Neural cell (in vitro differentiated cells): ENCODE results near the gene NME3. TPM values are rescaled to one million over a fixed set of nuclear protein-coding genes. Genes with fewer than 3 reads are reported as not detected.

Experiments
- H2AFZ ChIP-seq: fragments of 200-600, 300-800 bp; sonication (generic), shearing (Covaris generic); 2 replicates; pipeline ENCODE4 v1.6.0; 2014; ENCODE audit warnings: low read depth, mild to moderate bottlenecking, antibody characterized with exemption, low read length, moderate library complexity
- H3F3A ChIP-seq: fragments of 200-600 bp; shearing (Covaris generic); 2 replicates; pipeline ENCODE4 v1.6.1; 2016; ENCODE audit warnings: mild to moderate bottlenecking, moderate library complexity, mixed read lengths, antibody characterized with exemption, low read length; ENCODE audit not compliant: insufficient read depth, poor library complexity, severe bottlenecking
- H3K27ac ChIP-seq: fragments of 200-600, 300-800 bp; sonication (generic), shearing (Covaris generic); 2 replicates; pipeline ENCODE4 v1.5.1; 2014; ENCODE audit warnings: mild to moderate bottlenecking, low read length, moderate library complexity
- H3K27me3 ChIP-seq: fragments of 300-800, 200-600 bp; sonication (generic), shearing (Covaris generic); 2 replicates; pipeline ENCODE4 v1.6.0; 2014; ENCODE audit warnings: mild to moderate bottlenecking, low read depth, low read length, moderate library complexity; ENCODE audit not compliant: insufficient read depth
- H3K36me3 ChIP-seq: fragments of 300-800, 200-600 bp; sonication (generic), shearing (Covaris generic); 2 replicates; pipeline ENCODE4 v1.5.1; 2014; ENCODE audit warnings: mild to moderate bottlenecking, antibody characterized with exemption, low read length, moderate library complexity; ENCODE audit not compliant: insufficient read depth
- H3K4me2 ChIP-seq: fragments of 300-800, 200-600 bp; sonication (generic), shearing (Covaris generic); 2 replicates; pipeline ENCODE4 v1.6.0; 2014; ENCODE audit warnings: mild to moderate bottlenecking, low read length
- H3K4me3 ChIP-seq: fragments of 300-800, 200-600 bp; sonication (generic), shearing (Covaris generic); 2 replicates; pipeline ENCODE4 v1.5.1; 2014; ENCODE audit warnings: mild to moderate bottlenecking, low read length, moderate library complexity
- H3K79me2 ChIP-seq: fragments of 200-600 bp; shearing (Covaris generic); replicated peaks from 2 replicates; pipeline ENCODE4 v1.6.0; 2014; ENCODE audit warnings: mild to moderate bottlenecking, low read length, moderate library complexity; ENCODE audit not compliant: insufficient read depth
- H3K9ac ChIP-seq: fragments of 300-800, 200-600 bp; sonication (generic), shearing (Covaris generic); 2 replicates; pipeline ENCODE4 v1.6.1; 2016; ENCODE audit warnings: mild to moderate bottlenecking, low read length, mixed read lengths
- H3K9me2 ChIP-seq: fragments of 200-600 bp; shearing (Covaris generic); 2 replicates; pipeline ENCODE4 v1.6.1; 2016; ENCODE audit warnings: mild to moderate bottlenecking, low read length, mixed read lengths; ENCODE audit not compliant: insufficient read depth
- H3K9me3 ChIP-seq: fragments of 200-600, 300-800 bp; sonication (generic), shearing (Covaris generic); 2 replicates; pipeline ENCODE4 v1.6.1; 2016; ENCODE audit warnings: mild to moderate bottlenecking, mixed run types, low read length, moderate library complexity, mixed read lengths
- H4K20me1 ChIP-seq: fragments of 200-600 bp; shearing (Covaris generic); 2 replicates; pipeline ENCODE4 v1.6.1; 2016; ENCODE audit warnings: mild to moderate bottlenecking, mixed run types; ENCODE audit not compliant: insufficient read depth
- EP300 ChIP-seq: fragments of 450-650 bp; conservative IDR thresholded peaks from 2 replicates; pipeline ENCODE4 v1.6.1; 2014; ENCODE audit warnings: antibody characterized with exemption, mild to moderate bottlenecking, moderate library complexity; ENCODE audit not compliant: poor library complexity, severe bottlenecking
- EZH2 ChIP-seq: fragments of 200-600, 300-800 bp; shearing (Covaris generic), sonication (generic); IDR thresholded peaks from 2 replicates; pipeline ENCODE4 v1.6.1; 2014; ENCODE audit warnings: antibody characterized with exemption, low read length, borderline replicate concordance, mild to moderate bottlenecking; ENCODE audit not compliant: insufficient read depth, poor library complexity, severe bottlenecking
- MXI1 ChIP-seq: fragments of 450-650 bp; conservative IDR thresholded peaks from 2 replicates; pipeline ENCODE4 v1.6.1; 2014; ENCODE audit warnings: antibody characterized with exemption, mild to moderate bottlenecking; ENCODE audit not compliant: poor library complexity, severe bottlenecking
- POLR2AphosphoS5 ChIP-seq: IDR thresholded peaks from 2 replicates; pipeline ENCODE4 v1.6.1; 2012
- RAD21 ChIP-seq: fragments of 450-650 bp; conservative IDR thresholded peaks from 2 replicates; pipeline ENCODE4 v1.6.1; 2014; ENCODE audit warnings: antibody characterized with exemption, mild to moderate bottlenecking, moderate library complexity
- SMC3 ChIP-seq: fragments of 450-650 bp; conservative IDR thresholded peaks from 2 replicates; pipeline ENCODE4 v1.6.1; 2014; ENCODE audit warnings: antibody characterized with exemption, mild to moderate bottlenecking, moderate library complexity; ENCODE audit not compliant: poor library complexity
- TAF1 ChIP-seq: IDR thresholded peaks from 2 replicates; pipeline ENCODE4 v1.6.1; 2012; ENCODE audit warnings: low read depth
- polyA plus RNA-seq: library from polyadenylated mRNA; depleted of rRNA; stranded (reverse); fragments of >200 nt; gene quantifications from 2 replicates; pipeline ENCODE4 v1.2.3, GENCODE V29; 2014
- TF ChIP-seq, protein P1 (sequence below): IDR thresholded peaks from 2 replicates; pipeline ENCODE4 v1.6.1; 2012; ENCODE audit warnings: borderline replicate concordance
- TF ChIP-seq, protein P2 (sequence below): fragments of 450-650 bp; IDR thresholded peaks from 2 replicates; pipeline ENCODE4 v1.5.1; 2014; ENCODE audit warnings: antibody characterized with exemption, mild to moderate bottlenecking, moderate library complexity; ENCODE audit not compliant: poor library complexity, severe bottlenecking

Gene NME3
- polyA plus RNA-seq, 1 donor from 2014 or later, result 102 TPM

DNA sequence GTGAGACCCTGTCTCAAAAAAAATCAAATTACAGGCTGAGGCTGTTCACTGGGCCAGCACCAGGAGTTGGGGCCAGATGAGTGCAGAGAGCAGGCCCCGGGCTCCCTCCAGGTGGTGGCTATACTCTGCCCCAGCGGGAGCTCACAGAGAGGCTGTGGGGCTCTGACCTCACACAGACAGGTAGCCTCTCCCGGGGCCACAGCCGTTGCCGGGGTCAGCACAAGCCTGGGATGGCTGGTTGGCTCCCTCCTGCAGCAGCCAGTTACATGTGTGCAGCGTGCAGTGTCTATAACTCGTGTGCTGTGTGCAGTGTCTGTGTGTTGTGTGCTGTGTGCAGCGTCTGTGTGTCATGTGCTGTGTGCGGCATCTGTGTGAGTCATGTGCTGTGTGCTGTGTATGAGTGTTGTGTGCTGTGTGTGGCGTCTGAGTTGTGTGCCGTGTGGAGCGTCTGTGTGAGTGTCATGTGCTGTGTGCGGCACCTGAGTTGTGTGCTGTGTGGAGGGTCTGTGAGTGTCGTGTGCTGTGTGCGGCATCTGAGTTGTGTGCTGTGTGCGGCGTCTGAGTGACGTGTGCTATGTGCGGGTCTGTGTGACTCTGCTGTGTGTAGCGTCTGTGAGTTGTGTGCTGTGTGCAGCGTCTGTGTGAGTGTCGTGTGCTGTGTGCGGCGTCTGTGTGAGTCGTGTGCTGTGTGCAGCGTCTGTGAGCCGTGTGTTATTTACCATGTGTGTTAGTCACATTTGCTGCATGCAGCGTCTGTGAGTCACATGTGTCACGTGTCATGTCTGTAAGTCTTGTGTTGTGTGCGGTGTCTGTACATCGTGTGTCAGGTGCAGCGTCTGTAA, 44.5 kb downstream of the NME3 start:
- TF ChIP-seq EZH2 (no peak), POLR2AphosphoS5 (no peak), EP300 (no peak), SMC3 (no peak), RAD21 (no peak), TAF1 (no peak), MXI1 (no peak)
- TF ChIP-seq, protein P1, sequence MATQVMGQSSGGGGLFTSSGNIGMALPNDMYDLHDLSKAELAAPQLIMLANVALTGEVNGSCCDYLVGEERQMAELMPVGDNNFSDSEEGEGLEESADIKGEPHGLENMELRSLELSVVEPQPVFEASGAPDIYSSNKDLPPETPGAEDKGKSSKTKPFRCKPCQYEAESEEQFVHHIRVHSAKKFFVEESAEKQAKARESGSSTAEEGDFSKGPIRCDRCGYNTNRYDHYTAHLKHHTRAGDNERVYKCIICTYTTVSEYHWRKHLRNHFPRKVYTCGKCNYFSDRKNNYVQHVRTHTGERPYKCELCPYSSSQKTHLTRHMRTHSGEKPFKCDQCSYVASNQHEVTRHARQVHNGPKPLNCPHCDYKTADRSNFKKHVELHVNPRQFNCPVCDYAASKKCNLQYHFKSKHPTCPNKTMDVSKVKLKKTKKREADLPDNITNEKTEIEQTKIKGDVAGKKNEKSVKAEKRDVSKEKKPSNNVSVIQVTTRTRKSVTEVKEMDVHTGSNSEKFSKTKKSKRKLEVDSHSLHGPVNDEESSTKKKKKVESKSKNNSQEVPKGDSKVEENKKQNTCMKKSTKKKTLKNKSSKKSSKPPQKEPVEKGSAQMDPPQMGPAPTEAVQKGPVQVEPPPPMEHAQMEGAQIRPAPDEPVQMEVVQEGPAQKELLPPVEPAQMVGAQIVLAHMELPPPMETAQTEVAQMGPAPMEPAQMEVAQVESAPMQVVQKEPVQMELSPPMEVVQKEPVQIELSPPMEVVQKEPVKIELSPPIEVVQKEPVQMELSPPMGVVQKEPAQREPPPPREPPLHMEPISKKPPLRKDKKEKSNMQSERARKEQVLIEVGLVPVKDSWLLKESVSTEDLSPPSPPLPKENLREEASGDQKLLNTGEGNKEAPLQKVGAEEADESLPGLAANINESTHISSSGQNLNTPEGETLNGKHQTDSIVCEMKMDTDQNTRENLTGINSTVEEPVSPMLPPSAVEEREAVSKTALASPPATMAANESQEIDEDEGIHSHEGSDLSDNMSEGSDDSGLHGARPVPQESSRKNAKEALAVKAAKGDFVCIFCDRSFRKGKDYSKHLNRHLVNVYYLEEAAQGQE, result no peak
- TF ChIP-seq, protein P2, sequence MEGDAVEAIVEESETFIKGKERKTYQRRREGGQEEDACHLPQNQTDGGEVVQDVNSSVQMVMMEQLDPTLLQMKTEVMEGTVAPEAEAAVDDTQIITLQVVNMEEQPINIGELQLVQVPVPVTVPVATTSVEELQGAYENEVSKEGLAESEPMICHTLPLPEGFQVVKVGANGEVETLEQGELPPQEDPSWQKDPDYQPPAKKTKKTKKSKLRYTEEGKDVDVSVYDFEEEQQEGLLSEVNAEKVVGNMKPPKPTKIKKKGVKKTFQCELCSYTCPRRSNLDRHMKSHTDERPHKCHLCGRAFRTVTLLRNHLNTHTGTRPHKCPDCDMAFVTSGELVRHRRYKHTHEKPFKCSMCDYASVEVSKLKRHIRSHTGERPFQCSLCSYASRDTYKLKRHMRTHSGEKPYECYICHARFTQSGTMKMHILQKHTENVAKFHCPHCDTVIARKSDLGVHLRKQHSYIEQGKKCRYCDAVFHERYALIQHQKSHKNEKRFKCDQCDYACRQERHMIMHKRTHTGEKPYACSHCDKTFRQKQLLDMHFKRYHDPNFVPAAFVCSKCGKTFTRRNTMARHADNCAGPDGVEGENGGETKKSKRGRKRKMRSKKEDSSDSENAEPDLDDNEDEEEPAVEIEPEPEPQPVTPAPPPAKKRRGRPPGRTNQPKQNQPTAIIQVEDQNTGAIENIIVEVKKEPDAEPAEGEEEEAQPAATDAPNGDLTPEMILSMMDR, result no peak
- Histone ChIP-seq H3K27me3 (no peaks in the 10 kb centered on the region), H3F3A (no peaks in the 10 kb centered on the region), H2AFZ (no peak overlapping the region), H3K9me2 (no peaks in the 10 kb centered on the region), H3K79me2 (peaks cover 13% of the 10 kb centered on the region), H4K20me1 (no peaks in the 10 kb centered on the region), H3K36me3 (no peaks in the 10 kb centered on the region), H3K9ac (no peak overlapping the region), H3K9me3 (no peaks in the 10 kb centered on the region), H3K4me3 (no peak overlapping the region), H3K27ac (no peak overlapping the region), H3K4me2 (no peak overlapping the region)

- Histone ChIP-seq H4K20me1 (no peaks in the 10 kb centered on the region), H3K36me3 (no peaks in the 10 kb centered on the region), H3K9ac (no peak overlapping the region), H3K79me2 (peaks cover 13% of the 10 kb centered on the region), H3K27me3 (no peaks in the 10 kb centered on the region), H3F3A (no peaks in the 10 kb centered on the region), H3K4me3 (no peak overlapping the region), H3K27ac (no peak overlapping the region), H2AFZ (no peak overlapping the region), H3K4me2 (no peak overlapping the region), H3K9me2 (no peaks in the 10 kb centered on the region), H3K9me3 (no peaks in the 10 kb centered on the region)
- TF ChIP-seq EP300 (no peak), EZH2 (no peak), POLR2AphosphoS5 (no peak), RAD21 (no peak), TAF1 (no peak), MXI1 (no peak), SMC3 (no peak)
- TF ChIP-seq, protein P2, result no peak
Observed at GRCh38 chr16:1724491-1724890, 46.9 kb downstream of the NME3 start.
